Astrocyte of the cerebellum (primary cell): ENCODE measurements around the gene PLEKHG4.

Experiments used
- DNase-seq: peaks from one replicate; pipeline ENCODE4 v3.0.0-alpha.2; 2011; ENCODE audit warnings: low read depth
- H3K4me3 ChIP-seq: 2 replicates; pipeline ENCODE4 v1.5.1; 2011; ENCODE audit warnings: mild to moderate bottlenecking, low read depth, low read length, moderate library complexity
- CTCF ChIP-seq: IDR thresholded peaks from 2 replicates; pipeline ENCODE4 v1.5.1; 2012; ENCODE audit warnings: low read length, low read depth, moderate library complexity, mild to moderate bottlenecking; ENCODE audit errors: missing control alignments
- in situ Hi-C: cut with HindIII; loops from 2 replicates; pipeline ENCODE4 v1.10.0; 2017; ENCODE audit warnings: low sequenced_read_pairs

Gene PLEKHG4

GRCh38 chr16:67305216-67306071 is 26.1 kb downstream of the PLEKHG4 start:
- in situ Hi-C loops, result no loop called here
- no peak for DNase-seq
- TF ChIP-seq CTCF, result no peak
- H3K4me3 ChIP-seq, result no peak overlapping the region

- in situ Hi-C loops, result no loop called here
- no peak for TF ChIP-seq CTCF
- no peak for DNase-seq
- H3K4me3 ChIP-seq, result no peak overlapping the region
Measured at GRCh38 chr16:67310561-67310960, 31.2 kb downstream of the PLEKHG4 start.

GRCh38 chr16:67311607-67312488 is 32.5 kb downstream of the PLEKHG4 start:
- TF ChIP-seq CTCF, result no peak
- DNase-seq, result peak; percentile 98
- no peak overlapping the region for H3K4me3 ChIP-seq
- in situ Hi-C loops, result no loop called here

GRCh38 chr16:67312719-67313118 is 33.4 kb downstream of the PLEKHG4 start:
- no peak for TF ChIP-seq CTCF
- no peak overlapping the region for H3K4me3 ChIP-seq
- no peak for DNase-seq
- in situ Hi-C loops, result no loop called here

GRCh38 chr16:67317853-67318252 is 38.5 kb downstream of the PLEKHG4 start:
- no peak for TF ChIP-seq CTCF
- in situ Hi-C loops, result no loop called here
- no peak overlapping the region for H3K4me3 ChIP-seq
- no peak for DNase-seq

- peak overlapping the region; percentile 53 for H3K4me3 ChIP-seq
- in situ Hi-C loops, result loop anchor here (5.0 kb wide), 2 partner anchors 41 to 71 kb away; no protein-coding TSS in a partner anchor
- DNase-seq, result no peak
- no peak for TF ChIP-seq CTCF
Measured at GRCh38 chr16:67326115-67326471, 46.8 kb downstream of the PLEKHG4 start.
